ENCODE results near the gene ABL1. TPM values are rescaled to one million over a fixed set of nuclear protein-coding genes. Genes with fewer than 3 reads are reported as not detected.

Gene ABL1
- total and polyA plus RNA-seq, 7 donors: 15.5 to 41.0 (median 31.2) TPM

DNA sequence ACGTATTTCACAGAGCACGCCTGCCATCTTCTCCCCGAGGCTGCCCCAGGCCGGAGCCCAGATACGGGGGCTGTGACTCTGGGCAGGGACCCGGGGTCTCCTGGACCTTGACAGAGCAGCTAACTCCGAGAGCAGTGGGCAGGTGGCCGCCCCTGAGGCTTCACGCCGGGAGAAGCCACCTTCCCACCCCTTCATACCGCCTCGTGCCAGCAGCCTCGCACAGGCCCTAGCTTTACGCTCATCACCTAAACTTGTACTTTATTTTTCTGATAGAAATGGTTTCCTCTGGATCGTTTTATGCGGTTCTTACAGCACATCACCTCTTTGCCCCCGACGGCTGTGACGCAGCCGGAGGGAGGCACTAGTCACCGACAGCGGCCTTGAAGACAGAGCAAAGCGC lies 51.9 kb downstream of the ABL1 start:
- TF ChIP-seq CTCF (IDR thresholded peaks at IDR 0.05): no peak
- no peaks in the 10 kb centered on the region for H3K9me3 ChIP-seq
- intact Hi-C loops (cut with DNase I): no loop called here
- DNase-seq (no peak), ATAC-seq (no peak)
- H3K4me3 ChIP-seq: no peak overlapping the region
- 91 to 95% (median 91%) methylated on average over 22 to 23 of the region's 23 CpGs for WGBS, 3 donors
- H3K27ac ChIP-seq: no peak overlapping the region
- H3K36me3 ChIP-seq (ENCODE audit: insufficient read depth in 1 of 2, low read depth in 1 of 2): peaks cover 15 to 82% of the 10 kb centered on the region in 2 donors
- H3K27me3 ChIP-seq (ENCODE audit: insufficient read depth in 3 of 3, low read length in 2 of 3): no peaks in the 10 kb centered on the region
- H3K4me1 ChIP-seq: no peaks in the 10 kb centered on the region

GRCh38 chr9:130887494-130888144 lies 52.6 kb downstream of the ABL1 start:
- Histone ChIP-seq H3K9me3 (no peaks in the 10 kb centered on the region), H3K27ac (no peak overlapping the region), H3K27me3 (ENCODE audit: insufficient read depth in 3 of 3, low read length in 2 of 3) (no peaks in the 10 kb centered on the region), H3K4me1 (no peaks in the 10 kb centered on the region), H3K36me3 (ENCODE audit: insufficient read depth in 1 of 2, low read depth in 1 of 2) (peaks cover 15 to 87% of the 10 kb centered on the region in 2 donors), H3K4me3 (no peak overlapping the region)
- no peak for TF ChIP-seq CTCF (IDR thresholded peaks at IDR 0.05)
- no peak for ATAC-seq
- DNase-seq: no peak
- WGBS, 3 donors: 89 to 90% (median 89%) methylated on average over 25 of the region's 25 CpGs
- intact Hi-C loops (cut with DNase I): no loop called here

DNA sequence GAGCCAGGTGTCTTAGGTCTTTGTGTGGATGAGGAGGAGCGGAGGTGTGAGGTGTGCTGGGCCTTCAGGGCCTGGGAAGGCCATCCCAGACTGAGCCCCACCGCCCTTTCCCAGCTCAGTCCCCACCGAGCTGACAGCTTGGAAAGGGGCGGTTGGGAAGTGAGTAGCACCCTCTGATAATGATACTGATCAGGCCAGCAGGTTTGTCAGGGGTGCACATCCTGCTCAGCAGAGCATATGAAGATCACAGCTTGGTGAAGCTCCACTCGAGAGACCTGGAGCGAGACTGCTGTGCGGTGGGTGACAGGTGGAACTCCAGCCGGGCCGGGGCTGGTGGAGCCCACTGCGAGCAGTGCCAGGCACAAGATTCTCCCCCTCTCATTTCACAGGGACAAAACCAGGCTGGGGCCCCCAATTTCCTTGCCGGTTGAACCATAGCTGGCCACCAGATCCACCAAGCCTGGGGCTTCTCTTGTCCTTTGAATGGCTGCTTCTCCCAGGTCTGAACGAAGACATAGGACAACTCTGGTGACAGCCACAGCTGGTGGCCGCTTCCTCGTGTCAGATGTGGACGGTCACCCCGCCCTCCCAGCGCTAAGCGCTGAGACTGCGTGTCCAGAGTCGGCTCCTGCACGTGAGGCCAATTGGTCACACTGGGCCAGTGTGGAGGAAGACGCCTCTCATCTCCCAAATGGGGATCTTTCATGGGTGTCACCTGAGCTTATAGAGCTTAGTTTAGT lies 53.3 kb downstream of the ABL1 start:
- TF ChIP-seq CTCF (IDR thresholded peaks at IDR 0.05): no peak
- H3K9me3 ChIP-seq: no peaks in the 10 kb centered on the region
- intact Hi-C loops (cut with DNase I): no loop called here
- peaks cover 15 to 88% of the 10 kb centered on the region in 2 donors for H3K36me3 ChIP-seq (ENCODE audit: insufficient read depth in 1 of 2, low read depth in 1 of 2)
- H3K27me3 ChIP-seq (ENCODE audit: insufficient read depth in 3 of 3, low read length in 2 of 3): no peaks in the 10 kb centered on the region
- H3K4me3 ChIP-seq: no peak overlapping the region
- no peak overlapping the region for H3K27ac ChIP-seq
- ATAC-seq: no peak
- peak in 1 of 2 donors; percentile 19 for DNase-seq
- WGBS, 3 donors: 76 to 86% (median 76%) methylated on average over 22 of the region's 22 CpGs
- no peaks in the 10 kb centered on the region for H3K4me1 ChIP-seq

GRCh38 chr9:130890124-130890523 lies 55.1 kb downstream of the ABL1 start:
- no peaks in the 10 kb centered on the region for H3K27me3 ChIP-seq (ENCODE audit: insufficient read depth in 3 of 3, low read length in 2 of 3)
- intact Hi-C loops (cut with DNase I): no loop called here
- ATAC-seq: no peak
- no peak for TF ChIP-seq CTCF (IDR thresholded peaks at IDR 0.05)
- H3K36me3 ChIP-seq (ENCODE audit: insufficient read depth in 1 of 2, low read depth in 1 of 2): peaks cover 5 to 74% of the 10 kb centered on the region in 2 donors
- 82 to 91% (median 83%) methylated on average over 9 of the region's 9 CpGs for WGBS, 3 donors
- H3K9me3 ChIP-seq: no peaks in the 10 kb centered on the region
- DNase-seq: no peak
- H3K4me3 ChIP-seq: no peak overlapping the region
- no peaks in the 10 kb centered on the region for H3K4me1 ChIP-seq
- no peak overlapping the region for H3K27ac ChIP-seq
